Measurements from ENCODE around the gene THAP12. TPM values are rescaled to one million over a fixed set of nuclear protein-coding genes. Genes with fewer than 3 reads are reported as not detected.

The THAP12 gene
- total RNA-seq, 3 donors from 2014 or later: 33.5 to 48.1 (median 35.2) TPM

DNA sequence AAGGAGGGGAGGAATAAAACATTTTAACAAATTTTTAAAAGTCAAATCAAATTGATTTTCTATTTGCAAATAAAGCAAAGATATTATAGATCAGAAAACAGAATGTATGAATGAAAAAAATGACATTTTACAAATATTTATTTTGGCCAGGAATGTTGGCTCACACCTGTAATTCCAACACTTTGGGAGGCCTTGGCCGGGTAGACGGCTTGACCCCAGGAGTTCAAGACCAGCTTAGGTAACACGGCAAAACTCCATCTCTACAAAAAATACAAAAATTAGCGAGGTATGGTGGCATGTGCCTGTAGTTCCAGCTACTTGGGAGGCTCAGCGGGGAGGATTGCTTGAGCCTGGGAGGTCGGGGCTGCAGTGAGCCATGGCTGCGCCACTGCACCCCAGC, 18.2 kb downstream of the THAP12 start:
- no peaks in the 10 kb centered on the region for H3K9me3 ChIP-seq
- intact Hi-C loops (cut with DNase I, micrococcal nuclease): no loop called here
- ATAC-seq (no peak), DNase-seq (no peak)
- no peak overlapping the region for H3K4me3 ChIP-seq
- no peaks in the 10 kb centered on the region for H3K4me1 ChIP-seq (ENCODE audit: low read depth)
- H3K36me3 ChIP-seq (ENCODE audit: low read depth): no peaks in the 10 kb centered on the region
- TF ChIP-seq, protein P1, sequence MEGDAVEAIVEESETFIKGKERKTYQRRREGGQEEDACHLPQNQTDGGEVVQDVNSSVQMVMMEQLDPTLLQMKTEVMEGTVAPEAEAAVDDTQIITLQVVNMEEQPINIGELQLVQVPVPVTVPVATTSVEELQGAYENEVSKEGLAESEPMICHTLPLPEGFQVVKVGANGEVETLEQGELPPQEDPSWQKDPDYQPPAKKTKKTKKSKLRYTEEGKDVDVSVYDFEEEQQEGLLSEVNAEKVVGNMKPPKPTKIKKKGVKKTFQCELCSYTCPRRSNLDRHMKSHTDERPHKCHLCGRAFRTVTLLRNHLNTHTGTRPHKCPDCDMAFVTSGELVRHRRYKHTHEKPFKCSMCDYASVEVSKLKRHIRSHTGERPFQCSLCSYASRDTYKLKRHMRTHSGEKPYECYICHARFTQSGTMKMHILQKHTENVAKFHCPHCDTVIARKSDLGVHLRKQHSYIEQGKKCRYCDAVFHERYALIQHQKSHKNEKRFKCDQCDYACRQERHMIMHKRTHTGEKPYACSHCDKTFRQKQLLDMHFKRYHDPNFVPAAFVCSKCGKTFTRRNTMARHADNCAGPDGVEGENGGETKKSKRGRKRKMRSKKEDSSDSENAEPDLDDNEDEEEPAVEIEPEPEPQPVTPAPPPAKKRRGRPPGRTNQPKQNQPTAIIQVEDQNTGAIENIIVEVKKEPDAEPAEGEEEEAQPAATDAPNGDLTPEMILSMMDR (IDR thresholded peaks at IDR 0.05): no peak

DNA sequence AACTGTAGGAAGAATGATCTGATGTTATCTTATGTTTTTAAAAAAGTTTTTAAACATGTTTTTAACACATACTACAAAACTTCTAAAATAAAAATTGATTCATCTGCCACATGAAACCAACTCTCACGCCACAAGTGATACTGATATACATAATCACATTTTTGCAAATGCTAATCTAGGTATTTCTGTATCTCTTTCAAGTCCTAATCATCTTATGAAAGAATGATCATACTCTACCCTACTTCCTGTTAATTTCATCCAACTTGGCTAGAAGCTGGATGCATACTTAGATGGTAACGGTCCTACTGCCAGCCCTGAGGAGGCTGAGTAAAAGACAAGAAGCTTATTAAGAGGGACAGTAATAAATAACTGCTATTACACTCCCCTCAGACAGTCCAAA, 19.2 kb downstream of the THAP12 start:
- intact Hi-C loops (cut with DNase I, micrococcal nuclease): no loop called here
- no peak overlapping the region for H3K4me3 ChIP-seq
- ATAC-seq: no peak

DNA sequence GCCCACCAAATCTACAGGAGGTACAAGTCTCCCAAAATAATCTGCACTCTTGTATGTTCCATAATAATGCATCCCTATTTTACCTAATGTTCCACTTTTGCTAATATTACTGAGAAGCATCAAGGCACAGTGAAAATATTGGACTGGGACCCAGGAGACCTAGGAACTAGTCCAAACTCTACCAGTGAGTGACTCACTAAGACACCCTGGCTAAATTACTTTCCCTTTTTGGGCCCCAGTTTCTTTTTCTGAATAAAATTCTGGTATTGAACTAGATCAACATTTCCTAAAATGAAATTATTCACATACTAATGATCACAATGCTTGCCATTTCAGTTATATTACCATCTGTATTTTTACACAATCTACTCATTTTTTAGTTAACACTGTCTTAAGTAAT, 19.6 kb downstream of the THAP12 start:
- intact Hi-C loops (cut with DNase I, micrococcal nuclease): no loop called here
- TF ChIP-seq, protein P1 (IDR thresholded peaks at IDR 0.05): no peak
- H3K4me3 ChIP-seq: no peak overlapping the region
- H3K36me3 ChIP-seq (ENCODE audit: low read depth): no peaks in the 10 kb centered on the region
- H3K9me3 ChIP-seq: no peaks in the 10 kb centered on the region
- no peak for ATAC-seq
- no peak for DNase-seq
- H3K4me1 ChIP-seq (ENCODE audit: low read depth): no peaks in the 10 kb centered on the region

More for the DNA sequence above, 19.2 kb downstream of the THAP12 start:
- H3K4me1 ChIP-seq (ENCODE audit: low read depth): no peaks in the 10 kb centered on the region
- no peaks in the 10 kb centered on the region for H3K36me3 ChIP-seq (ENCODE audit: low read depth)
- DNase-seq: no peak
- H3K9me3 ChIP-seq: no peaks in the 10 kb centered on the region
- TF ChIP-seq, protein P1 (IDR thresholded peaks at IDR 0.05): no peak

DNA sequence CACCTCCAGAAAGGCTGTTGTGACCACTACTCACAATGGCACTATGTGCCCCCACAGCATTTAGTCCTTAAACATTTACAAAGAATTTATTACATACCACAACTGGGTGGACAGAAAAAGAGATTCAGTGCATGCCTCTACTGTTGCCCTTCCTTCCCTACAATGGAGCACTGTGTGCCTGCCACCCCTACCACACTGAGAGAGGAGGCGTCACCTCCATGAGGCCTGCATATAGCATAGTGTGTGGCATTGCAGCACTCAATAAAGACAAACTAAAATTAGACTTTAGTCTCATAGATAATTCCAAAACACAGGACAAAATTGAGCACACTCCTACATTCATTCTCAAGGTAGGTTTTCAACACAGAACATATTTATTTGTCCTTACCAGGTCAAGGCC, 25.8 kb downstream of the THAP12 start:
- no peaks in the 10 kb centered on the region for H3K4me1 ChIP-seq (ENCODE audit: low read depth)
- ATAC-seq (no peak), DNase-seq (no peak)
- no peak overlapping the region for H3K4me3 ChIP-seq
- H3K36me3 ChIP-seq (ENCODE audit: low read depth): no peaks in the 10 kb centered on the region
- H3K9me3 ChIP-seq: peaks cover 16% of the 10 kb centered on the region
- TF ChIP-seq, protein P1 (IDR thresholded peaks at IDR 0.05): no peak
- intact Hi-C loops (cut with DNase I, micrococcal nuclease): no loop called here

DNA sequence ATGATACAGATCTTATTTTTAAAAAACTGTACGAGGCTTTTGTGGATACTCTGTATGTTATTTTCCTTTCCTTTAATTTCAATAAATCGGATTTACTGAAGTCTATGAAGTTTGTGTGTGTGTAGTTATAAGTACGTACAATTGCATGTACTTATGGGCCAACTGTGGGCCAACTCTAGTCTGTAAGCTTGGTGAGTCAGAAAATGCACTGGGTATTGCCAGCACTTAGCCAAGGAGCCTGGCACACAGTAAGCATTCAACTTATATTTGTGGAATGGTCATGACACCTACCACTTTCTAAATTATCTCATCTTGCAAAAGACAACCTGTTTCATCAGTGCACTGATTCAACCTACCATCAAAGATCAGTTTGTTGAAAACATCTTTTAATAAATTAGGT, 32.6 kb downstream of the THAP12 start:
- H3K4me3 ChIP-seq: no peak overlapping the region
- intact Hi-C loops (cut with DNase I, micrococcal nuclease): no loop called here
- TF ChIP-seq, protein P1 (IDR thresholded peaks at IDR 0.05): no peak
- no peaks in the 10 kb centered on the region for H3K4me1 ChIP-seq (ENCODE audit: low read depth)
- no peaks in the 10 kb centered on the region for H3K36me3 ChIP-seq (ENCODE audit: low read depth)
- no peaks in the 10 kb centered on the region for H3K9me3 ChIP-seq
- no peak for ATAC-seq
- DNase-seq: no peak

DNA sequence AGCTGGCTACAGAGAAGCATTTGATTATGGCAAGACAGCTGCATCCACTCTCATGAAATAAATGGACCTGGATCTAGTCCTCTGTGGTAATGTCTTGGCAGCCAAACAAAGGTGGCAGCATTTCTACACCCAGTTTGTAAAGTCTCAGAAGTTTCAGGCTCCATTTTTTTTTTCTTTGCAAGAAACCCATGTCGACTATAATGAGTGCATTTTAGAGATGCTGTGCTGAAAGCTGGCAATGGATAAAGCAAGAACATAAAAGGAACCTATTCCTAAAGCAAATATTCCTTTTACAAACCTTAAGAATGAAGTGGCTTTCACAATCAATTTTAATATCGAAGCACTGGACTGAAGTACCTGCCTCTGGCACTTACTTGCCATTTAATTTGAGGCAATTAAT, 33.5 kb downstream of the THAP12 start:
- Histone ChIP-seq H3K36me3 (ENCODE audit: low read depth) (no peaks in the 10 kb centered on the region), H3K4me1 (ENCODE audit: low read depth) (no peaks in the 10 kb centered on the region), H3K9me3 (no peaks in the 10 kb centered on the region), H3K4me3 (no peak overlapping the region)
- no peak for ATAC-seq
- TF ChIP-seq, protein P1 (IDR thresholded peaks at IDR 0.05): no peak
- DNase-seq: no peak
- intact Hi-C loops (cut with DNase I, micrococcal nuclease): no loop called here
